ENCODE data around the gene KCNK5. TPM values are rescaled to one million over a fixed set of nuclear protein-coding genes. Genes with fewer than 3 reads are reported as not detected.
A peak's percentile ranks its signal among the peaks of the same experiment; 100 is the strongest.

The KCNK5 gene
- total and polyA plus RNA-seq, 7 experiments from 2014 or later = 0.20 to 9.6 (median 0.29) TPM; not detected in 3

GRCh38 chr6:39144481-39145173 is 84.6 kb downstream of the KCNK5 start:
- CTCF ChIA-PET = no interaction called here
- Mint-ChIP-seq H3K27ac (peak overlapping the region in 2 of 9 donors; percentile 66 to 96), H3K36me3 (peaks cover 0 to 9% (median 0%) of the 10 kb centered on the region in 5 donors), H3K9me3 (peaks cover 0 to 17% (median 0%) of the 10 kb centered on the region in 11 donors), H3K27me3 (peaks cover 11 to 38% (median 17%) of the 10 kb centered on the region in 5 donors), H3K4me1 (peaks cover 0 to 10% (median 0%) of the 10 kb centered on the region in 7 donors), H3K4me3 (no peak overlapping the region)
- Histone ChIP-seq H3K27me3 (ENCODE audit: control insufficient read depth in 2 of 2, insufficient read depth in 2 of 2, low read length in 2 of 2) (no peaks in the 10 kb centered on the region), H3K27ac (ENCODE audit: low read depth, low read length) (no peak overlapping the region), H3K4me3 (ENCODE audit: low read length) (no peak overlapping the region), H3K4me1 (ENCODE audit: control insufficient read depth in 2 of 2, insufficient read depth in 2 of 2, low read length in 2 of 2) (no peaks in the 10 kb centered on the region), H3K36me3 (ENCODE audit: control insufficient read depth in 2 of 3, insufficient read depth in 3 of 3, low read length in 3 of 3) (no peaks in the 10 kb centered on the region), H3K9me3 (ENCODE audit: control insufficient read depth in 2 of 3, low read length in 3 of 3) (no peaks in the 10 kb centered on the region)
- no peak for ATAC-seq
- intact Hi-C loops (cut with micrococcal nuclease) = no loop called here
- POLR2A ChIA-PET = no interaction called here
- no peak for DNase-seq

DNA sequence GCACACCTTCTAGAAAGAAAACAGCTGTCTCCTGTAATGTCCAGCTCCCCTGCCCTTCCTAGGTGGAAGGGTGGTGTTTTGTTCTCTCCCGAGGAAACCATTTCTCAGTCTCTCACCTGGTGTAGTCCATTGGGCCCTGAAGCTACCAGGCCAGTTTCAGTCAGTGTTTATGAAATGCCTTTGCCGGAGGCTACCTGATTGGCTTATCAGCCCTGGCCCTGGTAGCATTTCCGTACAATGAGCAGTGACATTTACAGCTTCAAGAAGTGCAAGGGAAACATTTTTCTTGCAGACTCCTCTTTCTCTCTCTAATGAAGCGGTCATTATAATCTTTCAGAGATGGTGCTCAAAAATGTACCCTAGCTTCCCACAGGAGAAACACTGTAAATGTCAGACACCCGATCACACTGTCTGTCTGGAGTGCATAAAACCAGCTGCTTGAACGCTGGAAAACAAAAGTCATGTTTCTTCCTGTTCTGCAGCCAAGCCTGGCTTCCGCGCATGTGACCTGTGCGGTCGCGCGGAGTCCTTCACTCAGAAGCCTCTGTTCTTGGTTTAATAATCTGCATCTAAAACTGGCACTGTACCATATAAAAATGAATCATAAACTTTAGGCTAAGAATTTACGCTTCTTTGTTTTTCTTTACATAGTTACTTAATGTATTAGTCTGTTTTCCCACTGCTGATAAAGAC is 85.9 kb downstream of the KCNK5 start:
- peaks cover 10 to 27% (median 17%) of the 10 kb centered on the region in 5 donors for H3K27me3 Mint-ChIP-seq
- ChIA-PET POLR2A (no interaction called here), CTCF (no interaction called here)
- H3K4me3 Mint-ChIP-seq = peak overlapping the region in 2 of 10 donors; percentile 26 to 55
- peak overlapping the region in 3 of 9 donors; percentile 82 to 96 (median 86) for H3K27ac Mint-ChIP-seq
- DNase-seq (peak in 2 of 9 donors; percentile 27 to 28), ATAC-seq (no peak)
- H3K4me3 ChIP-seq (ENCODE audit: low read length) = no peak overlapping the region
- peaks cover 0 to 10% (median 0%) of the 10 kb centered on the region in 7 donors for H3K4me1 Mint-ChIP-seq
- H3K9me3 ChIP-seq (ENCODE audit: control insufficient read depth in 2 of 3, low read length in 3 of 3) = no peaks in the 10 kb centered on the region
- no peak overlapping the region for H3K27ac ChIP-seq (ENCODE audit: low read depth, low read length)
- peaks cover 0 to 27% (median 7%) of the 10 kb centered on the region in 11 donors for H3K9me3 Mint-ChIP-seq
- H3K36me3 ChIP-seq (ENCODE audit: control insufficient read depth in 2 of 3, insufficient read depth in 3 of 3, low read length in 3 of 3) = no peaks in the 10 kb centered on the region
- H3K4me1 ChIP-seq (ENCODE audit: control insufficient read depth in 2 of 2, insufficient read depth in 2 of 2, low read length in 2 of 2) = no peaks in the 10 kb centered on the region
- H3K36me3 Mint-ChIP-seq = peaks cover 0 to 9% (median 0%) of the 10 kb centered on the region in 5 donors
- no peaks in the 10 kb centered on the region for H3K27me3 ChIP-seq (ENCODE audit: control insufficient read depth in 2 of 2, insufficient read depth in 2 of 2, low read length in 2 of 2)
- intact Hi-C loops (cut with micrococcal nuclease) = no loop called here

DNA sequence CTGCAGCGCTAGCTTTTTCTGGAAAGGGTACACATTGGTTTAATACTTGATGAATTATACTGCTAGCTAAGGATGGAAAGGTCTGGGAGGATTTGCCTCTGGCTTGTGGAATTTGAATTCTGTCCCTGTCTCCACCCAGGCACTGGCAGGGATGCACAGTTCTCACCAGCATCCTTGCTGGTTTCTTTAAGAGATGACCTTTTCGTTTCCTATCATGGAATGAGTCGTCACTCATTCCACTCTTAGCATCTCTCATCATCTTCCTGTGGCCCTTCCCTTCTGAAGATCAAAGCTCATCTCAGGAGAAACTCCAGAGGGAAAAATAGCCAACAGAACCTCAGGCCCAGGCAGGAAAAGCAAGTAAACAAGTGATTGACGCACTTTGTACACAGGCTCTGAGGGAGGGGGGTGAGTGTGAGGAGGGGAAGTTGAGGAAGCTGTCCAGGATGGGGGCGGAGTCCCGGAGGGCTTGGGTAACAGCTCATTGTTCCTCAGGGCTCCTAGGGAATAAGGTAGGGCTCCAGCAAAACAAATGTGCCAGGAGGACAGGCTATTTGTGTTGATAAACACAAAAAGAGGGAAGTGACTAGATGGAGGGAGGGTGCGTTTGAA is 88.6 kb downstream of the KCNK5 start:
- POLR2A ChIA-PET = no interaction called here
- no peak overlapping the region for H3K4me3 Mint-ChIP-seq
- Histone ChIP-seq H3K36me3 (ENCODE audit: control insufficient read depth in 2 of 3, insufficient read depth in 3 of 3, low read length in 3 of 3) (no peaks in the 10 kb centered on the region), H3K27me3 (ENCODE audit: control insufficient read depth in 2 of 2, insufficient read depth in 2 of 2, low read length in 2 of 2) (no peaks in the 10 kb centered on the region), H3K4me3 (ENCODE audit: low read length) (no peak overlapping the region), H3K27ac (ENCODE audit: low read depth, low read length) (no peak overlapping the region), H3K4me1 (ENCODE audit: control insufficient read depth in 2 of 2, insufficient read depth in 2 of 2, low read length in 2 of 2) (no peaks in the 10 kb centered on the region), H3K9me3 (ENCODE audit: control insufficient read depth in 2 of 3, low read length in 3 of 3) (no peaks in the 10 kb centered on the region)
- H3K36me3 Mint-ChIP-seq = peaks cover 0 to 9% (median 0%) of the 10 kb centered on the region in 5 donors
- peaks cover 8 to 13% (median 11%) of the 10 kb centered on the region in 5 donors for H3K27me3 Mint-ChIP-seq
- peaks cover 0 to 42% (median 13%) of the 10 kb centered on the region in 11 donors for H3K9me3 Mint-ChIP-seq
- H3K4me1 Mint-ChIP-seq = peaks cover 0 to 10% (median 0%) of the 10 kb centered on the region in 7 donors
- DNase-seq (no peak), ATAC-seq (no peak)
- intact Hi-C loops (cut with micrococcal nuclease) = no loop called here
- H3K27ac Mint-ChIP-seq = peak overlapping the region in 1 of 9 donors; percentile 23
- CTCF ChIA-PET = no interaction called here

Other genes with a start within 250 kb of the KCNK5 start
- gene GLP1R, start 180.7 kb downstream of the KCNK5 start, total RNA-seq = not detected
- not detected for gene GLP1R, start 180.7 kb downstream of the KCNK5 start, polyA plus RNA-seq
- 10 to 100 TPM; 15.1 to 26.8 (median 19.8) TPM for gene SAYSD1, start 114.3 kb downstream of the KCNK5 start, total RNA-seq
- 10 to 100 TPM; 18.6 to 21.6 TPM for gene SAYSD1, start 114.3 kb downstream of the KCNK5 start, polyA plus RNA-seq
- under 1 TPM in 1 of 5 experiments, not detected in 4; 0.72 TPM for gene KCNK17, start 84.9 kb upstream of the KCNK5 start, total RNA-seq
- not detected for gene KCNK17, start 84.9 kb upstream of the KCNK5 start, polyA plus RNA-seq
- not detected for gene KCNK16, start 93.2 kb upstream of the KCNK5 start, total RNA-seq
- gene KCNK16, start 93.2 kb upstream of the KCNK5 start, polyA plus RNA-seq = not detected